ENCODE data around the gene TBCEL.

- TF ChIP-seq CTCF (IDR thresholded peaks at IDR 0.05) (no peak), POLR2A (IDR thresholded peaks at IDR 0.05) (no peak)
These were observed 35.7 kb downstream of the TBCEL start for GRCh38 chr11:121059605-121060004.
